Measurements from ENCODE around the gene SEC62.

- no peak for TF ChIP-seq CTCF (IDR thresholded peaks at IDR 0.05)
- TF ChIP-seq POLR2A (IDR thresholded peaks at IDR 0.05) = no peak
Observed at GRCh38 chr3:169966951-169967915, 626 bp downstream of the SEC62 start.
